ENCODE data around the gene ITPRIP. TPM values are rescaled to one million over a fixed set of nuclear protein-coding genes. Genes with fewer than 3 reads are reported as not detected.
A peak's percentile ranks its signal among the peaks of the same experiment; 100 is the strongest.

Gene ITPRIP
- total RNA-seq, 1 experiment from 2014 or later, result 5.3 TPM

DNA sequence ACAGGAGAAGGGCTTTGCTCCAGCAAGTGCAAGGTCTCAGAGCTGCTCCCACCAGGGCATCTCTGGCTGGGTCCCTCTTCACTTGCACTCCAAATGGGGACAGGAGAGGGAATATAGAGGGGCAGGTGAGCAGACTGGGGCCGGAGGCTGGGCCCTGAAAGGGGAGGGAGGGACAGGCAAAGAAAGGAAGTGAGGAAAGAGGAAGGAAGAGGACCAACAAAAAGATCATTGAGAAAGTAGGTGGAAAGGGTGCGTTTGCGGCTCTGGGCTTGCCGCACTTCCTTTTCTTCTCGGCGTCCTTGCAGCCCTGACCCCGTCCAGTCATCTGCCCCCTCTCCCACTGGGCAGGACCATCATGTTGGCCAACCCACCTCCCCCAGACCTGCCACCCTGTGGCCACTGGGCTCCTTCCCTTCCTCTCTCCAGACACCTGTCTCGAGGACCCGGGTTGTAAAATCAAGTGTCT lies 14.0 kb downstream of the ITPRIP start:
- Histone ChIP-seq H3K36me3 (no peaks in the 10 kb centered on the region), H3K4me3 (no peak overlapping the region), H3K27me3 (no peaks in the 10 kb centered on the region), H3K27ac (no peak overlapping the region), H3K9me3 (replicated peaks) (no peaks in the 10 kb centered on the region), H3K4me1 (0 out of 2 replicates have a peak, but pooled peaks cover 3% of the 10 kb centered on the region)
- no peak for DNase-seq

DNA sequence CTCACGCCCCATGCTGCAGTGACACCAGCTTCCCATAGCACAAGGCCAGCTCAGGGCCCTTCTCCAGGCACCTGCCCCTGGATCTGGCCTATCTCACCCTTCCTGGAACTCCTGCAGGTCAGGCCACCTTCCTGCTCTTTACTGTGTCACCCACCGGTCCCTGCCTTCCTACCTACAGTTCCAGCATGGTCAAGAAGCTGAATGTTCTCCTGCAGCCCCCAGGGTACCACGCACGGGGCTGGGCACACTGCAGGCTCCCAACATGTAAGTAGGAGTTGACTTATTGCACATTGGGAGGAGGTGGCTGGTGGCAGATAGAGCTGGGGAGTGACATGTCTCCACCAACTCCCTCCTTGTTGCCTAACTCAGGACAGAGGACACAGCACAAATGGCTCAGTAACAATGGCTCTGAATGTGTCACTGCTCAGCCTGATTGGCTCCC lies 14.5 kb downstream of the ITPRIP start:
- DNase-seq, result no peak
- H3K9me3 ChIP-seq (replicated peaks), result no peaks in the 10 kb centered on the region
- no peaks in the 10 kb centered on the region for H3K27me3 ChIP-seq
- H3K36me3 ChIP-seq, result no peaks in the 10 kb centered on the region
- no peak overlapping the region for H3K27ac ChIP-seq
- H3K4me1 ChIP-seq, result 0 out of 2 replicates have a peak, but pooled peaks cover 3% of the 10 kb centered on the region
- H3K4me3 ChIP-seq, result no peak overlapping the region

DNA sequence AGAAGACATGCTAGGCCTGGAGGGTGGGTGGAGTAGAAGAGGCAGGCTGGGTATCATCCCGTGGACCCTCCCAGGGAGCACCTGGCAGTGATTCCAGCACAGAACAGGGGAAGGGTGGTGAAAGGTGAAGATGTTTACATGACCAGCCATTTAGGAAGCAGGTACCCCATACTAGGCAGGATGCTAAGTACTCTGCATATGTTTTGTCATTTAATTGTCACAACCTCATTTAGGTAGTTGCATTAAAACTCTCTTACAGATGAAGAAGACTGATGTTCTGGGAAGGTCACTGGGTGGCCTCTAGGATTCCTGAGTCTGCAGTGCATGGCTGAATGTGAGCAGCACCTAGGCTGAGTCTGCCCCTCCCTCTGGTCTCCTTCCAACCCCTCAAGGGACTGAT lies 15.2 kb downstream of the ITPRIP start:
- no peak for DNase-seq
- Histone ChIP-seq H3K27ac (no peak overlapping the region), H3K36me3 (no peaks in the 10 kb centered on the region), H3K4me1 (0 out of 2 replicates have a peak, but pooled peaks cover 3% of the 10 kb centered on the region), H3K27me3 (no peaks in the 10 kb centered on the region), H3K9me3 (replicated peaks) (no peaks in the 10 kb centered on the region), H3K4me3 (no peak overlapping the region)

DNA sequence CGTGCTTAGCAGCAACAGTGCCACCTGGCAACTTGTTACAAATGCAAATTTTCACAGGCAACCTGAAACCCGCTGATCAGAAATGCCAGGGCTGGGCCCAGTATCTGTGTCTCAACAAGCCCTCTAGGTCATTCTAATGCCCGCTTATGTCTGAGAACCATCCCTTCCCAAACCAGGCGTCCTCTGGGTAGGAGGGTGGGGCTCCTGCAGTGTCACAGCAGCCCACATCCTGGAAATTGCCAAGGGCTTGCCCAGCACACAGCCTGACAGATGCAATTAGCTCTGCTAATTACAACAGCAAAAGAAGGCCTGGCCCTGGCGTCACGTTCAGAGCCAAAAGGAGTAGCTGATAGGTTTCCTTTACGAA lies 15.9 kb downstream of the ITPRIP start:
- H3K4me1 ChIP-seq, result peaks cover 7% of the 10 kb centered on the region
- no peak for DNase-seq
- H3K27ac ChIP-seq, result no peak overlapping the region

DNA sequence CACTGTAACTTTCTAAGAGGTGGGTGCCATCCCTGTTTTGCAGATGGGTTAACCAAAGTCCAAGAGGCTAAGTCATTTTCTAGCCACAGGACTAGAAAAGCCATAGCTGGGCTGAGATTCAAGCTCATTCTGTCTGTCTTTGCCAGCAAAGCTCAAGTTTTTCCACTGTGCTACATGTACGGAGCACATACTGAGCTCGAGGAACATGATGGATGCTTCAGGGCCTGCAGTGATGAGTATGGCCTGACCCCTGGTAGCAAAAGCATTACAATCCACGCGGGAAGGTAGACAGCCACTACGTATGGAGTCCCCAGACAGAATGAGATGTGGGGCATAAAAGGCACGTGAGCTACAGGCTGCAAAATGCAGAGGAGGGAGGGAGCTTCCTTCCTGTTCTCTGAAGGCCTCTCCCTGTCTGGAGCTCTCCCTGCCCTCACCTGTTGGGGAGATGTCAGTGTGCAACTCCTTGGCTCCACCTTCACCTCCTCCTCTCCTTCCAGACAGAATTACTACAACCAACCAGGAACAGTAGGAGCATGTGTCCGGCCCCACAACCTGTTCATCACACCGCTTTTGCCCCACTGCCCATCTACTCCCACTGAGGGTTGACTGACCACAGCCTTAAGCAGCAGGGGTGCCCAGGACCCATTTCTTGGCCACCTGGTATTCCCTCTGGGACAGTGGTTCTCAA lies 16.4 kb downstream of the ITPRIP start:
- Histone ChIP-seq H3K4me1 (peaks cover 12% of the 10 kb centered on the region), H3K27ac (no peak overlapping the region), H3K4me3 (no peak overlapping the region), H3K9me3 (replicated peaks) (no peaks in the 10 kb centered on the region), H3K36me3 (no peaks in the 10 kb centered on the region), H3K27me3 (no peaks in the 10 kb centered on the region)
- no peak for DNase-seq

More for the DNA sequence above, 15.9 kb downstream of the ITPRIP start:
- H3K9me3 ChIP-seq (replicated peaks), result no peaks in the 10 kb centered on the region
- no peaks in the 10 kb centered on the region for H3K27me3 ChIP-seq
- H3K4me3 ChIP-seq, result no peak overlapping the region
- H3K36me3 ChIP-seq, result no peaks in the 10 kb centered on the region

DNA sequence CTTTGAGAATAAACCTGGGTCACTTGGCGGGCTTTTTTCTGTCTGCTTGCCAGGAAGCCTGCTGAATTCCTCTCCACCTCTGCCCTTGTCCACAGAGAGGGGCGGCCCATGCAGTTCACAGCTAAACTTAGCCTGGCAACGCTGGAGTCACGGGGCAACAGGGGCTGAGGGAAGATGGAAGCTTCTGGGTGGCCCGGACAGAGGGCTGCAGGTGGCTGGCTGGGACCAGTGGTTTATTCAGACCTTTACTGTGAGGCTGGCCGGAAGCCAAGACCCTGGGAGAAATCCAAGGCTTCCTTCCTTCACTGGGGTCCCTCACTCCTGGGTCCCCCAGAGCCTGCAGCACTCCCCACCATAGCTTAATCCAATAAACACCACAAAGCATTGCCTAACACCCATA lies 17.0 kb downstream of the ITPRIP start:
- Histone ChIP-seq H3K9me3 (replicated peaks) (no peaks in the 10 kb centered on the region), H3K36me3 (no peaks in the 10 kb centered on the region), H3K4me1 (peaks cover 18% of the 10 kb centered on the region), H3K4me3 (no peak overlapping the region), H3K27ac (no peak overlapping the region), H3K27me3 (no peaks in the 10 kb centered on the region)
- DNase-seq, result no peak

DNA sequence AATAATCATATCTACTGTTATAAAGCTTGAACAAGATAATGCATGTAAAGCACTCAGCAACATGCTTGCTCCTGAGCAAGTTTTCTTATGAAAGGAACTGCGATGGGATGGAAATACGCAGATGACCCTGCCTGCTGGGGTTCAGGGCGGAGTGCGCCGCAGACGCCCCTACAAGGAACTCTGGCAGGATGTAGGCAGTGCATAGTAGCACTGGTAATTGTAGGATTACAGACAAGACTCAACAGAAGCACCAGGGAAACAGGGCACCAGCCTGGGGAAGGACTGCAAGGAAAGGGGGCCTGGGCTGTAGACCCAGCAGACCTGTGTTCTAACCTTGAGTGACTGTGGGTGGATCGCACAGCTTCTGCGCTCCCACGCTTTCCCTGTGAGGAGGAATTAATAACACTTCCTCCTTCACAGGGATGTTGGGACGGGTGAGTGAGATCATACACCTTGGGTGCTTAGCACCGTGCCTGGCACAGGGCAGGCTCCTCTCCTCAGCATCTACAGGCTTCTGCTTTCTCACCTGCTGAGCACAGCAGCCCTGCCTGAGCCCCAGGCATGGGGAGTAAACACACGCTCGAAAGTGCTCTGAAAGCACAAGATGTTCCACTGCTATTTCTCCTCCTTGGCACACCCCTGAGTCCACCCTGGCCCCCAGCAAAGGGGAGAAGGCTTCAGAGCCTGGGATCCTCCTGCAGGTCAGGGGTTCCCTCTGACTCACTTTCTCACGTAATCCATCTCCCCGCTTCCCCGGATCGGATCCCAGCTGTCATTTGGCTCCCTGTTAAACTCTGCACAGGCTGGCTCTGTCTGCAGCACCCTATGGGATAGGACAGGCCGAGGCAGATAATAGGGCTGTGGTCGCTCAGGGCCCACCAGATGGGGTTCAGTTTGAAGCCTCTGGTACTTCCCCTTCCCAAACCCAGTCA lies 19.2 kb downstream of the ITPRIP start:
- H3K36me3 ChIP-seq, result peaks cover 10% of the 10 kb centered on the region; the same call in 1 of the 2 replicates
- peaks cover 19% of the 10 kb centered on the region for H3K4me1 ChIP-seq

DNA sequence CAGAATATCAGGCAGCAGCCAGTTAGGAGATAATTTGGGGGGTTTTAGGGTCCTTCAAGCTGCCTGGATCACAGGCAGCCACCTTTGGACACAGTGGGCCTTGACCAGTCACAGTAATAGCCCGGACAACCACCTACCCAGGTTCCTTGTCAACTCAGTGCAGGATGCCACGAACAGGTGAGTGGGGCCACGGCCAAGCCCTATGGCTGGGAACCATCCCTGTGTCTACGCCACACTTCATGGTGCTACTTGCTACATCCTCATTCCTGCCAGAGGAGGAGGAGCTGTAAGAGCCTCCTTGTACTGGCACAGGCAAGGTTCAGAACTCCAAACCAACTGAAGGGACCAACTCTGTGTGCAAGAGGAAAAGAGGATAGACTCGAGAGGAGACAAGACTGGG lies 19.9 kb downstream of the ITPRIP start:
- no peak overlapping the region for H3K27ac ChIP-seq
- no peaks in the 10 kb centered on the region for H3K9me3 ChIP-seq (replicated peaks)
- H3K4me1 ChIP-seq, result peaks cover 19% of the 10 kb centered on the region
- H3K27me3 ChIP-seq, result no peaks in the 10 kb centered on the region
- H3K4me3 ChIP-seq, result no peak overlapping the region
- peaks cover 13% of the 10 kb centered on the region; the same call in 1 of the 2 replicates for H3K36me3 ChIP-seq
- DNase-seq, result no peak

More for the DNA sequence above, 19.2 kb downstream of the ITPRIP start:
- Histone ChIP-seq H3K27me3 (no peaks in the 10 kb centered on the region), H3K4me3 (no peak overlapping the region), H3K27ac (no peak overlapping the region), H3K9me3 (replicated peaks) (no peaks in the 10 kb centered on the region)
- DNase-seq, result peak in 1 of 2 experiments; percentile 36

DNA sequence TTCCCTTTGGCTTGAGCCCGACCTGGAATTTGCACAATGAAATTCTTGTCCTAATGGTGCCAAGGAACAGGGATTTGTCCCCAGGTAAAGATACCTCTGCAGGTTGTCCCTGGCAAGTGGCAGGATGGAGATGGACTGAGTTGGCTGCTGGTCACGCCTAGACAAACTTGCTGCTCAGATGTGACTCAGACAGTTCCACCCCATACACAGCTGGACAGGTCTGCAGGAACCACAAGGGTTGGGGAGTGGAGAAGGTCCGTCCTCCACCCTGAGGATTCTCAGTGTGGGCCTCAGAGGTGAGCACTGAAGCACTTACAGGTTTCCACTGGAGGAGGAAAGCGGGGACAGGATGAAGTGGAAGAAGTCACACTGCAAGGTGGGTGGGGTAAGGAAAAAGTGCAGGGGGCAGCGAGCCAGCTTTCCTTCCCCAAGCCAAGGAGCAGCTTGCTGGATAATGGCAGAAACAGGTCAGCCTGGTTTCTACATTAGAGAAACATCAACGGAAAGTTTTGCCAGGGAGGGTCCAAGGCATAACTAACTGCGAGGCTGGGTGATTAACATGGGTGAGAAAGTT lies 20.5 kb downstream of the ITPRIP start:
- H3K9me3 ChIP-seq (replicated peaks), result no peaks in the 10 kb centered on the region
- DNase-seq, result no peak
- no peak overlapping the region for H3K27ac ChIP-seq

DNA sequence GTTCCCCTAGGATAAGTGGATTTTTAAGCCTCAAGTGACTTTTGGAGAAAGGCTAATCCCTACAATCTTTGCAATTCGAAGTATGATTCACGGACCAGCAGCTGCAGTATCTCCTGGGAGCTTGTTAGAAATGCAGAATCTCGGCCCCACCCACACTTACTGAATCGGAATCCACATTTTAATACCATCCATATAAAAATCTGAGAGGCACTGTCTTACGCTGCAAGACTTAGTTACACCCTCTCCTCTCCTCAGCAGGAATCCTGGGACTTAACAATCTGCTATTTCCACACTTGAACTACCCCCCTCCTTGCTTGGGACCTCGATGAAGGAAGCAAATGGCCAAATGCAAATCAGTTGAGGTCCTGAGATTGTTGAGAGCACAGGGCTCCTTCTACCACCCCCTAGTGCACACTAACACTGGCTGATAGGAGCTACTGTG lies 21.0 kb downstream of the ITPRIP start:
- Histone ChIP-seq H3K36me3 (peaks cover 13% of the 10 kb centered on the region; the same call in 1 of the 2 replicates), H3K27me3 (no peaks in the 10 kb centered on the region), H3K27ac (no peak overlapping the region), H3K4me3 (no peak overlapping the region), H3K9me3 (replicated peaks) (no peaks in the 10 kb centered on the region), H3K4me1 (peaks cover 19% of the 10 kb centered on the region)
- peak; percentile 39 to 57 for DNase-seq

More for the DNA sequence above, 20.5 kb downstream of the ITPRIP start:
- Histone ChIP-seq H3K27me3 (no peaks in the 10 kb centered on the region), H3K4me1 (peaks cover 19% of the 10 kb centered on the region), H3K36me3 (peaks cover 13% of the 10 kb centered on the region; the same call in 1 of the 2 replicates), H3K4me3 (no peak overlapping the region)

DNA sequence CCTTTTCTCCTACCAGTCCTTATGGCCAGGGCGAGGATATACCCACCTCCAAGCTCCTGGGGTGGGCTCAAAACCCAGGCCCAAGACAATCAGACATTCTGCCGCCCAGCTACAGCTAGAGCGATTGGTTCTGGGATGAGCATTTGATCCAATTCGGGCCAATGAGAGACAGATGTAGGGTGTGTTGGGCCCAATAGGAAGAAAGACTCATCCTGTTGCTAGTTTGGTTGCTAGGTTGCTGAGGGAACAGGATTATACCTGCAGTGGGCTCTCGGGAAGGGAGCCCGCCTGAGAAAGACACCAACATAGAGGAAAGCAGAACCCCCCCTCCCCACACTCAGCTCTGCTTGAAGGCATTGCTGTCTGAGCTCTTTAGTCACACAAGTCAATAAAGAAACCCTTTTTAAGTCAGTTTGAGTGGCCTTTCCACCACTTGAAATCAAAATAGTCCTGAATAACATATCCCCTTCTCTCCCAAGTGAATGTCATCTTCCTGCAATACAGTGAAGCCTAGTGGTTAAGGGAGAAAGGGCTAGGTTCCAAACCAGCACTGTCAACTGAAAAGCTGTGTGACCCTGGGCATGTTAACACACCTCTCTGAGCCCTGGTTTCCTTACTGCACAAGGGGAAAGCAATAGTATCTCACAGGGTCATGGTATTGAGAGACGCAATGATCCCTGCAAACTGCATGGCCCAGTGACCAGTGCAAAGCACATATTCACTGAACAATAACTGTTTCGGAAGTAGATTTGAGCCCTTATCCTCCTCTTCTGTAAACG lies 21.8 kb downstream of the ITPRIP start:
- H3K9me3 ChIP-seq (replicated peaks), result no peaks in the 10 kb centered on the region
- H3K27me3 ChIP-seq, result no peaks in the 10 kb centered on the region
- no peak overlapping the region for H3K27ac ChIP-seq
- H3K36me3 ChIP-seq, result peaks cover 13% of the 10 kb centered on the region; the same call in 1 of the 2 replicates
- peaks cover 19% of the 10 kb centered on the region for H3K4me1 ChIP-seq
- H3K4me3 ChIP-seq, result no peak overlapping the region
- no peak for DNase-seq

DNA sequence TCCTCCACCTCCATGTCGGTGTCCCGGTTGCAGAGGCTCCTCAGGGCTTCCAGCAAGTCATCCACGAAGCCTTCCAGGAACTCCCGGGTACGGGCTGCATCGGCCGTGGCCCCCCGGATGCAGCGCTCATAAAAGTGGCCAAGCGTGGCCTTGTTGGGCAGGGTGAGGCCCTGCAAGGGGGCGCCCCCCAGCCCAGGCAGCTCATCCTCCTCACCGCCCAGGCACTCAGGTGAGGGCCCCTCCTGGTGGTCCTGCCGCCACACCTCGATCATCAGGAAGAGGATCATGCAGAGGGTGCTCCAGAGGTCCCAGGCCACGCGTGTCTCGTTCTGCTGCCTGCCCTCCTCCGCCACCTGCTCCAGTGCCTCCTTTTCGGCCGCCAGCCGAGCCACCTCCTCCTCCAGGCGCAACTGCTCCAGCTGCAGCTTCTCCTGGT lies 22.8 kb downstream of the ITPRIP start:
- H3K4me3 ChIP-seq, result no peak overlapping the region
- H3K4me1 ChIP-seq, result peaks cover 19% of the 10 kb centered on the region
- peaks cover 16% of the 10 kb centered on the region; the same call in 1 of the 2 replicates for H3K36me3 ChIP-seq
- H3K27ac ChIP-seq, result no peak overlapping the region
- no peak for DNase-seq
- no peaks in the 10 kb centered on the region for H3K27me3 ChIP-seq
- no peaks in the 10 kb centered on the region for H3K9me3 ChIP-seq (replicated peaks)

DNA sequence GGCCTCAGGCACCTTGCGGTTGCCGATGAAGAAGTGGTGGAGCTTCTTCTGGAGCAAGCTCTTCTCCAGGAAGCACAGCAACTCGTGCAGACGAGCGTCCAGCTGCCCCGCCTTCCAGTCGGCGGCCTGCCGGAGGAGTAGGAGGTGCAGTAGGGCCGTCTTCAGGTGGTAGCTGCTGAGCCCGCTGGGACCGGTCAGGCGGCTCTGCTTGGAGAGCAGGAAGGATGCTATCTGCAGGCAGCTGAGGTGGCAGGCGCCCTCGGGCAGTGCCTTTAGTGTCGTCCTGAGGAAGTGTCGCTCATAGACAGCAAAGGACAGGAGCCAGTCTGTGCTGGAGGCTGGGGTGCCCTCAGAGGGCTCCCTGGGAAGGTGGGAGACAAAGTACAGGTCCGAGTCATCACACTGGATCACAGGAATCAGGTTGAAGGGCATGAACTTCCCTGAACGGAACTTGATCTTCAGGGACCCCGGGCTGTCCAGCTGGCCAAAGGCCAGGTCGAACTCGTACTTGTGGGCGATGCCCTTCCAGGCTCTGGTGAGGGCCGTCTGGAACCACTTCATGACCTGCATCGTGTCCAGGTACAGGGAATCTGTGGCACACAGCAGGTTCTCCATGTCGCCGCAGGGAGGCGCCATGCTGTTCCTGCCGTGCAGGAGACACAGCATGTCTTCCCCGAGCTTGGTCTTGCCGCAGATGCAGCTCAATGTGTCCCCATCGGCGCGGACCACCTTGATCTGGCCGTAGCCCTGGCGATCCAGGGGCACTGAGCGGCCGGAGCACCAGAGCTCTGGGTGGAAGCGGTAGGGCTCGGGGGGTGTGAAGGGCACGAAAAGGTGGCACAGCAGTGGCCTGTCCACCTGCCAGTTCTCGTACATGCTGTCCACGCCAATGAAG lies 23.4 kb downstream of the ITPRIP start:
- H3K27me3 ChIP-seq, result no peaks in the 10 kb centered on the region
- DNase-seq, result no peak

More for the DNA sequence above, 23.4 kb downstream of the ITPRIP start:
- H3K27ac ChIP-seq, result no peak overlapping the region
- no peaks in the 10 kb centered on the region for H3K9me3 ChIP-seq (replicated peaks)
- H3K4me3 ChIP-seq, result no peak overlapping the region
- H3K4me1 ChIP-seq, result peaks cover 16% of the 10 kb centered on the region
- peaks cover 16% of the 10 kb centered on the region; the same call in 1 of the 2 replicates for H3K36me3 ChIP-seq

Data from SJCRH30 (cell line).